Neural progenitor cell (in vitro differentiated cells): ENCODE measurements around the gene PRKD3. TPM values are rescaled to one million over a fixed set of nuclear protein-coding genes. Genes with fewer than 3 reads are reported as not detected.

Experiments used
- DNase-seq: peaks from one replicate; pipeline ENCODE4 v3.0.0-alpha.2; 2016; ENCODE audit warnings: low spot score
- H2AFZ ChIP-seq: fragments of 200-600 bp; sonication (generic); replicated peaks from 2 replicates; pipeline ENCODE4 v1.6.1; 2016; ENCODE audit warnings: antibody characterized with exemption
- H3F3A ChIP-seq: fragments of 200-600 bp; sonication (generic); 2 replicates; pipeline ENCODE4 v1.6.1; 2016; ENCODE audit warnings: antibody characterized with exemption, low read depth
- H3K27ac ChIP-seq: fragments of 200-600 bp; sonication (generic); 2 replicates; pipeline ENCODE4 v1.5.1; 2016; ENCODE audit warnings: mild to moderate bottlenecking
- H3K27me3 ChIP-seq: fragments of 200-600 bp; sonication (generic); 2 replicates; pipeline ENCODE4 v1.6.1; 2016; ENCODE audit warnings: mild to moderate bottlenecking, moderate library complexity
- H3K36me3 ChIP-seq: fragments of 200-600 bp; sonication (generic); 2 replicates; pipeline ENCODE4 v1.5.1; 2016
- H3K4me1 ChIP-seq: fragments of 200-600 bp; sonication (generic); 2 replicates; pipeline ENCODE4 v1.6.1; 2016; ENCODE audit warnings: mixed run types
- H3K4me2 ChIP-seq: fragments of 200-600 bp; sonication (generic); 2 replicates; pipeline ENCODE4 v1.6.1; 2016
- H3K4me3 ChIP-seq: fragments of 200-600 bp; sonication (generic); 2 replicates; pipeline ENCODE4 v1.5.1; 2016
- H3K79me2 ChIP-seq: fragments of 200-600 bp; sonication (generic); 2 replicates; pipeline ENCODE4 v1.6.1; 2016; ENCODE audit warnings: low read depth
- H3K9ac ChIP-seq: fragments of 200-600 bp; sonication (generic); 2 replicates; pipeline ENCODE4 v1.6.1; 2016
- H3K9me3 ChIP-seq: fragments of 200-600 bp; sonication (generic); 2 replicates; pipeline ENCODE4 v1.5.1; 2016; ENCODE audit warnings: low read depth
- H4K20me1 ChIP-seq: fragments of 200-600 bp; sonication (generic); 2 replicates; pipeline ENCODE4 v1.6.1; 2016; ENCODE audit warnings: low read depth
- H3K27ac Mint-ChIP-seq: 3 replicates; pipeline ENCODE4 v1.8.0; 2021; ENCODE audit warnings: mixed read lengths
- H3K27me3 Mint-ChIP-seq: 2 replicates; pipeline ENCODE4 v1.8.0; 2022; ENCODE audit warnings: low read depth, mild to moderate bottlenecking, inconsistent platforms, moderate library complexity, mixed read lengths; ENCODE audit not compliant: insufficient read depth
- H3K36me3 Mint-ChIP-seq: 3 replicates; pipeline ENCODE4 v1.8.0; 2021; ENCODE audit warnings: mixed read lengths
- H3K4me1 Mint-ChIP-seq: 3 replicates; pipeline ENCODE4 v1.8.0; 2021; ENCODE audit warnings: mixed read lengths
- H3K4me3 Mint-ChIP-seq: 3 replicates; pipeline ENCODE4 v1.8.0; 2021; ENCODE audit warnings: mild to moderate bottlenecking, moderate library complexity, mixed read lengths
- H3K9me3 Mint-ChIP-seq: 3 replicates; pipeline ENCODE4 v1.8.0; 2020; ENCODE audit warnings: mixed read lengths
- CTCF ChIP-seq: fragments of 200-600 bp; sonication (generic); IDR thresholded peaks from 2 replicates; pipeline ENCODE4 v1.5.1; 2017; ENCODE audit warnings: antibody characterized with exemption, mild to moderate bottlenecking
- EZH2 ChIP-seq: fragments of 200-600 bp; sonication (generic); IDR thresholded peaks from 2 replicates; pipeline ENCODE4 v1.6.1; 2017; ENCODE audit warnings: antibody characterized with exemption, mild to moderate bottlenecking, moderate library complexity
- EZH2phosphoT487 ChIP-seq: fragments of 200-600 bp; sonication (generic); IDR thresholded peaks from 2 replicates; pipeline ENCODE4 v1.6.1; 2017; ENCODE audit warnings: antibody characterized with exemption
- total RNA-seq: library from RNA; depleted of rRNA; stranded (reverse); fragments of >200 nt; gene quantifications from 2 replicates; pipeline ENCODE4 v1.2.3, GENCODE V29; 2015; ENCODE audit warnings: low replicate concordance

The PRKD3 gene
- total RNA-seq, 1 donor from 2014 or later = 95.9 TPM

DNA sequence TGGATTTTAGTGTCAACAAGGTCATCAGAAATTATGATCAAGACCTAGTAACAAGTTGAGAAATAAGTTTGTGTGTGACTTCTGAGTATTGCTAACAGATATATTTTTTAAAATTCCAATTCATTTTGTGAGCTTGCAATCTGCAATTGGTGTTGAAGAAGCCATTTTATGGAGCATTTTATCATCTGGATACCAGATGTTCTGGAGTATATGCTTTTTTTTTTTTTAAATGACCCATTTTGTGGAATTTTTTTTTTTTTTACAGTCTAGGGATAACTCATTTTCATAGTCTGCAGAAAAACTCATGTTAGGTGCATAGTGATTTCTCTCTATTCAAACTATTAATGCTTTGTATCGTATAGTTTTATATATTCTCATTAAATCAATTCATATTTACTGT, 32.4 kb upstream of the PRKD3 start:
- Mint-ChIP-seq H3K27ac (no peak overlapping the region), H3K36me3 (no peaks in the 10 kb centered on the region), H3K4me3 (no peak overlapping the region), H3K27me3 (peaks cover 2% of the 10 kb centered on the region), H3K4me1 (no peaks in the 10 kb centered on the region), H3K9me3 (peaks cover 2% of the 10 kb centered on the region)
- Histone ChIP-seq H3K36me3 (no peaks in the 10 kb centered on the region), H3K79me2 (no peaks in the 10 kb centered on the region), H3K27ac (no peak overlapping the region), H3K27me3 (no peaks in the 10 kb centered on the region), H4K20me1 (no peaks in the 10 kb centered on the region), H3K4me1 (peaks cover 11% of the 10 kb centered on the region), H3K4me2 (no peak overlapping the region), H3K4me3 (no peak overlapping the region), H3K9ac (no peak overlapping the region), H3F3A (no peaks in the 10 kb centered on the region), H3K9me3 (no peaks in the 10 kb centered on the region), H2AFZ (no peak overlapping the region)
- no peak for TF ChIP-seq CTCF
- no peak for TF ChIP-seq EZH2phosphoT487
- TF ChIP-seq EZH2 = no peak
- no peak for DNase-seq

DNA sequence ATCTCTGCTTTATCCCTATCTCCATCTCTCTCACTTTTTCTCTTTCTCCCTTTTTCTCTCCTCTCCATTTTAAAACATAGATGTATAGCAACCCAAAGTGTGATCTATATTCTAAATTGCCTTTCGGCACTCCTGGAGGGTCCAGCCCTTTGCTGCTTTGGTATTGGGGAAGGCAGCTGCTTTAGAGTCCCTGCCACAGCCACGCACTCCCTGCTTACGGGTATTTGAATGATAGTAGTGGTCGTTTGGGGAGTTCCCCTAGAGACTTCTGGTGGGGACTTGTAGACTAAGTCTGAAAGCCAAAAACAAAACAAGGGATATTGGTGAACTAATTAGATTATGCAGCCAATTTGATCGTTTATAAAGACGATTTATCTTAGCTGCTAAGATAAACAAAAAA, 31.7 kb upstream of the PRKD3 start:
- H3K36me3 ChIP-seq = no peaks in the 10 kb centered on the region
- H3K4me2 ChIP-seq = no peak overlapping the region
- Mint-ChIP-seq H3K4me3 (no peak overlapping the region), H3K27ac (no peak overlapping the region), H3K4me1 (no peaks in the 10 kb centered on the region), H3K9me3 (peaks cover 2% of the 10 kb centered on the region), H3K27me3 (peaks cover 2% of the 10 kb centered on the region), H3K36me3 (no peaks in the 10 kb centered on the region)
- TF ChIP-seq EZH2phosphoT487 (no peak), EZH2 (no peak), CTCF (no peak)
- H3K27me3 ChIP-seq = no peaks in the 10 kb centered on the region
- H3K4me1 ChIP-seq = peaks cover 11% of the 10 kb centered on the region
- no peaks in the 10 kb centered on the region for H3K9me3 ChIP-seq
- peak overlapping the region; percentile 74 for H2AFZ ChIP-seq
- no peaks in the 10 kb centered on the region for H4K20me1 ChIP-seq
- H3F3A ChIP-seq = no peaks in the 10 kb centered on the region
- H3K79me2 ChIP-seq = no peaks in the 10 kb centered on the region
- no peak overlapping the region for H3K27ac ChIP-seq
- H3K9ac ChIP-seq = no peak overlapping the region
- no peak for DNase-seq
- H3K4me3 ChIP-seq = no peak overlapping the region

DNA sequence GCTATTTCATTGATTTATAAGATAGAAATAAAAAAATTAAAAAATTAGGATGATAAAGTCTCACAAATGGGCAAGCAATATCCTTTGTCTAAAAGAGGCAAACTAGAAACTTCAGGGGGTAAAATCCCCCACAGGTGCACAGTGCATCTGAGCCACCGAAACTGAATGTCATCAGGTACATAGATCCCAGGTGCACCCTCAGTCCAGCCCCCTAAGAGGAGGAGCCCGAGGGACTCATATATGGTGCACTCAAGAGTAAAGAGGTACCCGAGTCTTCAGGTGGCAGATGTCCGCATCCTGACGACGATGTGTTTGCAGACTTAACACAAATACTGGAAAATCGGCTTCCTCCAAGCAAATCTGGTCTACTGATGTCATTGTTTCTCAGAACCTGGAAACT, 31.1 kb upstream of the PRKD3 start:
- no peak overlapping the region for H3K27ac Mint-ChIP-seq
- DNase-seq = no peak

More for the DNA sequence above, 31.1 kb upstream of the PRKD3 start:
- H3K4me2 ChIP-seq = no peak overlapping the region
- no peak overlapping the region for H3K4me3 Mint-ChIP-seq
- no peaks in the 10 kb centered on the region for H3K79me2 ChIP-seq
- peaks cover 1% of the 10 kb centered on the region for H3F3A ChIP-seq
- TF ChIP-seq EZH2 (no peak), EZH2phosphoT487 (no peak), CTCF (no peak)
- no peaks in the 10 kb centered on the region for H3K4me1 Mint-ChIP-seq
- no peaks in the 10 kb centered on the region for H3K36me3 Mint-ChIP-seq
- H3K4me1 ChIP-seq = peaks cover 12% of the 10 kb centered on the region
- H3K36me3 ChIP-seq = no peaks in the 10 kb centered on the region
- H3K9me3 Mint-ChIP-seq = peaks cover 2% of the 10 kb centered on the region
- peaks cover 2% of the 10 kb centered on the region for H3K27me3 Mint-ChIP-seq
- H2AFZ ChIP-seq = no peak overlapping the region
- no peak overlapping the region for H3K27ac ChIP-seq
- H3K4me3 ChIP-seq = no peak overlapping the region
- no peaks in the 10 kb centered on the region for H4K20me1 ChIP-seq
- H3K27me3 ChIP-seq = no peaks in the 10 kb centered on the region
- no peaks in the 10 kb centered on the region for H3K9me3 ChIP-seq
- no peak overlapping the region for H3K9ac ChIP-seq
